Chondrocyte (in vitro differentiated cells): ENCODE measurements around the gene STPG4. TPM values are rescaled to one million over a fixed set of nuclear protein-coding genes. Genes with fewer than 3 reads are reported as not detected.

ENCODE experiments used
- DNase-seq: peaks from one replicate; pipeline ENCODE4 v3.0.0; 2021; ENCODE audit warnings: mixed read lengths, low spot score
- H3K27ac Mint-ChIP-seq: one replicate; pipeline ENCODE4 v1.8.0; 2021; ENCODE audit warnings: mild to moderate bottlenecking, moderate library complexity, mixed read lengths; ENCODE audit not compliant: unreplicated experiment
- H3K27me3 Mint-ChIP-seq: 2 replicates; pipeline ENCODE4 v1.8.0; 2021; ENCODE audit warnings: low read depth, mixed read lengths
- H3K36me3 Mint-ChIP-seq: 2 replicates; pipeline ENCODE4 v1.8.0; 2021; ENCODE audit warnings: low read depth, mixed read lengths
- H3K4me1 Mint-ChIP-seq: 2 replicates; pipeline ENCODE4 v1.8.0; 2021; ENCODE audit warnings: low read depth, mild to moderate bottlenecking, mixed read lengths
- H3K4me3 Mint-ChIP-seq: one replicate; pipeline ENCODE4 v1.8.0; 2021; ENCODE audit warnings: mild to moderate bottlenecking, moderate library complexity, mixed read lengths; ENCODE audit not compliant: unreplicated experiment
- H3K9me3 Mint-ChIP-seq: 2 replicates; pipeline ENCODE4 v1.8.0; 2021; ENCODE audit warnings: low read depth, mixed read lengths
- long read RNA-seq: library from polyadenylated mRNA; stranded (forward); transcript quantifications from one replicate; pipeline ENCODE4 v2.0.0, GENCODE V29; 2021
- total RNA-seq: library from RNA; stranded (reverse); gene quantifications from 3 replicates; pipeline ENCODE4 v1.2.1, GENCODE V29; 2021
- TF ChIP-seq, protein P1 (sequence below): fragments of 200-600 bp; sonication (generic); IDR thresholded peaks from 2 replicates; pipeline ENCODE4 v1.5.0; 2021; ENCODE audit warnings: antibody characterized with exemption, mild to moderate bottlenecking, moderate library complexity

STPG4 gene, protein sequence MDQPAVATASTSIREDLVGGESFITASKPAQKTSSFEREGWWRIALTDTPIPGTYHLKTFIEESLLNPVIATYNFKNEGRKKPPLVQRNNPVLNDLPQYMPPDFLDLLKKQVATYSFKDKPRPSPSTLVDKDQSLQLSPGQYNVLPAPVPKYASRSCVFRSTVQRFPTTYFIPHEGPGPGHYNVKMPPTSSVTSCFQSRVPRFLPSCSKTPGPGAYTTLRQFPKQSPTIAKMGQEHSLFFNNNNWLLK
- total RNA-seq = 0.25 to 0.58 TPM (median 0.28 TPM) in 3 replicates
- long read RNA-seq = 0 reads

DNA sequence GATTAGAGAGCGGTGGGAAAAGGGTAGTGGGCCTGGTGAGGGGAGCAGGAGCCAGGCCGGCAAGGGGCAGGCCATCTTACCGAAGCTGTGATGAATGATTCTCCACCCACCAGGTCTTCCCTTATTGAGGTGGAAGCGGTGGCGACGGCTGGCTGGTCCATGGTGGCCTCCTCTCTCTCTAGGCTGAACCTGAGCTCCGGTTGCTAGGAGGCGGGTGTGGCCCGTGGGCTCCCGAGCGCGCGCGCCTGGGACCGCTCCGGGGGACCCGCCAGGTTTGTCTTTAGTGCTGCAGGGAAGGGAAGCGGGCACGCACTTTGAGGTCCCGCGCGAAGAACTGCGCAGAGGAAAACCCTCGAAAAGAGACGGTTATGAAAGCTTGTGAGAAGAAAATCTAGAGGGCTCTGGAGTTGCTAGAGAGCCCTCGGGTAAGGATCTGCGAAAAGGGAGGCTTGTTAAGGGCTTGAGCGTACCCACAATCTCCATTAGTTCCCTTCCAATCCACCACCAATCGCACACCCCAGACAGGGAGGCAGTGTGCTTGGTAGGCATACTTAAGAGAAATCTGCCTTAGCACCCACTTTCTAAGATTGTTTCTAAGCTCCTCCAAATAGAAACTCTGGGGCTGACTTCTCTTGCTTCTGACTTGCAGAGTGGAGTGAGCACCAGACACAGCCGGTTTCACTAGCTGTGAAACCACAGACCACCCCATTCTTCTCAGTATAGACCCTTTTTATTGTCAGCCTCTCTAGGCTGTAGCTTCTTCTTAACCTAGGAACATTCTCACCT lies at the start of gene STPG4:
TSS of gene STPG4 (minus strand) at position 218 of the 786 bp plus-strand sequence. CDS start at position 161, 57 bp downstream.
- TF ChIP-seq, protein P1, sequence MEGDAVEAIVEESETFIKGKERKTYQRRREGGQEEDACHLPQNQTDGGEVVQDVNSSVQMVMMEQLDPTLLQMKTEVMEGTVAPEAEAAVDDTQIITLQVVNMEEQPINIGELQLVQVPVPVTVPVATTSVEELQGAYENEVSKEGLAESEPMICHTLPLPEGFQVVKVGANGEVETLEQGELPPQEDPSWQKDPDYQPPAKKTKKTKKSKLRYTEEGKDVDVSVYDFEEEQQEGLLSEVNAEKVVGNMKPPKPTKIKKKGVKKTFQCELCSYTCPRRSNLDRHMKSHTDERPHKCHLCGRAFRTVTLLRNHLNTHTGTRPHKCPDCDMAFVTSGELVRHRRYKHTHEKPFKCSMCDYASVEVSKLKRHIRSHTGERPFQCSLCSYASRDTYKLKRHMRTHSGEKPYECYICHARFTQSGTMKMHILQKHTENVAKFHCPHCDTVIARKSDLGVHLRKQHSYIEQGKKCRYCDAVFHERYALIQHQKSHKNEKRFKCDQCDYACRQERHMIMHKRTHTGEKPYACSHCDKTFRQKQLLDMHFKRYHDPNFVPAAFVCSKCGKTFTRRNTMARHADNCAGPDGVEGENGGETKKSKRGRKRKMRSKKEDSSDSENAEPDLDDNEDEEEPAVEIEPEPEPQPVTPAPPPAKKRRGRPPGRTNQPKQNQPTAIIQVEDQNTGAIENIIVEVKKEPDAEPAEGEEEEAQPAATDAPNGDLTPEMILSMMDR = no peak
- Mint-ChIP-seq H3K27me3 (no peaks in the 10 kb centered on the region), H3K27ac (peak within 1 kb of the TSS; percentile 69), H3K36me3 (peaks cover 22% of the 10 kb centered on the region), H3K4me3 (no peak within 1 kb of the TSS), H3K9me3 (no peaks in the 10 kb centered on the region), H3K4me1 (peaks cover 4% of the 10 kb centered on the region)
- DNase-seq = no peak

DNA sequence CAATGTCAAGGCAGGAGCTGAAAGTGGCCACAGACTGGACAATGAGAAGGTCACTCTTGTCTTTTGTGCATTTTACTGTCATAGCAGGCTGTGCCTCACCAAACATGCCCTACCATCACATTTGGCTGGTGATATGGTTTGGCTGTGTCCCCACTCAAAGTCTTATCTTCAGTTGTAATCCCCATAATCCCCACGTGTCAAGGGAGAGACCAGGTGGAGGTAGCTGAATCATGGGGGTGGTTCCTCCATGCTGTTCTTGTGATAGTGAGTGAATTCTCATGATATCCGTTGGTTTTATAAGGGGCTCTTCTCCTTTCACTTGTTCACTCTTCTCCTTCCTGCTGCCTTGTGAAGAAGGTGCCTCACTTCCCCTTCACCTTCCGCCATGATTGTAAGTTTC lies 49.6 kb upstream of the STPG4 start:
- Mint-ChIP-seq H3K4me3 (no peak overlapping the region), H3K27ac (no peak overlapping the region), H3K36me3 (no peaks in the 10 kb centered on the region), H3K27me3 (no peaks in the 10 kb centered on the region), H3K9me3 (no peaks in the 10 kb centered on the region), H3K4me1 (peaks cover 50% of the 10 kb centered on the region)
- DNase-seq = no peak
- TF ChIP-seq, protein P1 = no peak

DNA sequence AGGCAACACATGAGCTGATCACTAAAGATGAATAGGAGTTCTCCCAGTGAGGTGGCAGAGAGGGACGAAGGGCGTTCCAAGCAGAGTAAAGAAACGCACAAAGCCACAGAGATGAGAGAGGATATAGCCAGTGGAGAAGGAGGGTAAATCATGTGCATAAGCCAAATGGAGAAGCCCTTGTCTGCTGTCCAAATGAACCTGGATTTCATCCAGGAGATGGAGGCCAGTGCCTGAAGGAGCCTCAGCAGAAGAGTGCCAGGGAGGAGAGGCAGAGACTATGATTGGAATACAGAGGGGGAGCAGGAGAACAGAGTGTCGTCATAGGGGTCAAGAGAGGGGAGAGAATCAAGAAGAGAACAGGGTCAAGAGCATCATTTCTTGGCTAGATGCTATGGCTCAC lies 48.9 kb upstream of the STPG4 start:
- Mint-ChIP-seq H3K4me3 (no peak overlapping the region), H3K27ac (no peak overlapping the region), H3K4me1 (peaks cover 54% of the 10 kb centered on the region), H3K9me3 (no peaks in the 10 kb centered on the region), H3K36me3 (no peaks in the 10 kb centered on the region), H3K27me3 (no peaks in the 10 kb centered on the region)
- TF ChIP-seq, protein P1 = no peak
- no peak for DNase-seq

DNA sequence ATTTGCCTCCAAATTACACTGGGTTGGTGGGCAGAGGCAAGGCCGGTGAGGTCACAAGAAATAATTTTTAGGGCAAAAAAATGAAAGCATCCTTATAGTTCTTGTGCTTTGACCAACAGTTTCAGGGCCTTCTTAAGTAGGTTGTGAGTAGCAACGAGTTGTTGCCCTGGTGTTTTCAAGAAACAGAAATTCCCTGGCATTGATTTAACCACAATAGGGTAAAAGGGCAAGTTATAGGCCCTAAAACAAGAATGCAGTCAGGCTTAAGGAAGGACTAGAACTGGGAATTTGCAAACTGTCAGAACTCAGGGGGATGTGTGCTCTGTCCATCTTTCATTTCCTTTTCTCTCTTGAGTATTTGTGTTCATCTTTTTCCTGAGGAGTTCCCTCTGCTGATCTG lies 46.1 kb upstream of the STPG4 start:
- peaks cover 57% of the 10 kb centered on the region for H3K4me1 Mint-ChIP-seq
- no peak for DNase-seq
- H3K27me3 Mint-ChIP-seq = no peaks in the 10 kb centered on the region
- no peak overlapping the region for H3K4me3 Mint-ChIP-seq
- H3K36me3 Mint-ChIP-seq = no peaks in the 10 kb centered on the region
- H3K27ac Mint-ChIP-seq = peak overlapping the region; percentile 76
- TF ChIP-seq, protein P1 = no peak
- no peaks in the 10 kb centered on the region for H3K9me3 Mint-ChIP-seq

DNA sequence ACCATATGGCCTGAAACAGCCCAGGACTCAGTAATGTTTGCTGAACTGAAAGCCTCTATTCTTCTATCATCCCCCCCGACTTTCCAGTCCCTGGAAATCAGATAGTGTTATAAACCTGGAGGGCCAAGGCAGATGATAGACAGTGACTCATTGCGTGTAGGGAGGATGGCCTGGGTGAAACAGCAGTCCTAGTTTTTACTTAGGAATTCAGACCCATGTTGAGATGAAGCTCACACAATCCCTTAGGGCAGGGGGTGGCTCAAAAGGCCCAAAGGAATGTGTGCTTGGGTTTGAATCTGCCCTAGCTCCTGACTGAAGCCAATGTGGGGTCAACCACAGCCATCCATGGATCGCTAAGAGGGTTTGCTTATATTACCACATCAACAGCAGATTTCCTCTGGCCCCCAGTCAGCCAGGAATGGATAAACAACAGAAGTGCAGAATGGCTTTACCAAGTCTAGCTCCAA lies 43.9 kb upstream of the STPG4 start:
- Mint-ChIP-seq H3K27me3 (no peaks in the 10 kb centered on the region), H3K4me3 (no peak overlapping the region), H3K4me1 (peaks cover 73% of the 10 kb centered on the region), H3K27ac (peak overlapping the region; percentile 93), H3K36me3 (no peaks in the 10 kb centered on the region), H3K9me3 (no peaks in the 10 kb centered on the region)
- DNase-seq = no peak
- TF ChIP-seq, protein P1 = no peak
